SH-SY5Y (cell line): Measurements from ENCODE around the gene IQCE.

ENCODE experiments used
- GATA2 ChIP-seq: IDR thresholded peaks from 2 replicates; pipeline ENCODE4 v1.6.1; 2011; ENCODE audit warnings: mild to moderate bottlenecking, low read depth, low read length
- GATA3 ChIP-seq: IDR thresholded peaks from 2 replicates; pipeline ENCODE4 v1.6.1; 2011; ENCODE audit warnings: low read depth, mild to moderate bottlenecking, low read length, moderate library complexity

DNA sequence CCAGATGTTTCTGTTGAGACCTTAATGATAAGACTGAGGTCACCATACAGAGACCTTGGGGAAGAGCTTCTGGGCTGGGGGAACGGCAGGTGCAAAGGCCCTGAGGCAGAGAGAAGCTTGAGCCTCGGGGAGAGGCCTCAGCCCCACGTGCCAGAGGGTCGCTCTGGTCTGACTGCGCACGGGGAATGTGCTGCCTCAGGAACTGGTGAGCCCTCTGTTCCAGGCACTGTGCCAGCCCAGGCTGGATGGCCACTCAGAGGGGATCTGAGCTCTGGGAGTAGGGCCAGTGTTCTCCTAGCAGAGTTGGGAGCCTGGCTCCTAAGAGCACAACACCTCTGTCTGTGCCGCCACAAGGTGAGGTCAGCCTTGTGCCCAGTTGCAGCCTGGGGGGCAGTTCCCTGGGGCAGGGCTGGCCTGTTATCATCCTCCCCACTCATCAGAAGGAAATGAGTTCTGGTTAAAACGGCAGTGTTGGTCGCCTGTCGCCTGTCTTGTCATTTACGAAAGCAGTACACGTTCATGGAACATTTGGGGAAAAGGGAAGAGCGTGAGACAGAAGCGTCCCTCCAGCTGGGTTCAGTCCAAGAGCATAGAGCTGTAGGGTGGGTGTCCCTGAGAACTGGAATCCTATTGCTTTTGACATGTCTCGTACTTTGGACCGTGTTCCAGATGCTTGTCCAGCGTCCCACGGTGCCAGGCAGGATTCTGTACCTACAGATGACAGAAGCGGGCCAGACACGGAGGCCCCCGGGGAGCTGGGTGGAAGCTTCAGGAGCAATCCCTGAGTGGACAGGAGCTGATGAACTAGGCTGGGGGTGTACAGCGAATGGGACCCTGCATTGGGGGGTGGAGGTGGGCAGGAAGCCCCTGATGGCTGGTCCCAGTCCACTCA lies 77.3 kb downstream of the IQCE start:
- no peak for TF ChIP-seq GATA2
- TF ChIP-seq GATA3, result no peak
